Fibroblast of skin of back (primary cell): ENCODE results near the gene TGFB2.

Experiments
- DNase-seq: peaks from one replicate; pipeline ENCODE4 v3.0.0-alpha.2; 2013

Gene TGFB2

GRCh38 chr1:218392780-218393179 is 47.6 kb downstream of the TGFB2 start:
- no peak for DNase-seq

GRCh38 chr1:218394416-218394815 is 49.3 kb downstream of the TGFB2 start:
- DNase-seq: no peak

- no peak for DNase-seq
Observed at GRCh38 chr1:218394989-218395388, 49.9 kb downstream of the TGFB2 start.

- peak; percentile 19 for DNase-seq
Observed at GRCh38 chr1:218395916-218396315, 50.8 kb downstream of the TGFB2 start.

GRCh38 chr1:218397752-218398339 is 52.7 kb downstream of the TGFB2 start:
- DNase-seq: peak; percentile 13

GRCh38 chr1:218400624-218401023 is 55.5 kb downstream of the TGFB2 start:
- DNase-seq: no peak

GRCh38 chr1:218401441-218401997 is 56.4 kb downstream of the TGFB2 start:
- DNase-seq: no peak

- no peak for DNase-seq
Observed at GRCh38 chr1:218401998-218402785, 57.1 kb downstream of the TGFB2 start.

- DNase-seq: no peak
Observed at GRCh38 chr1:218402786-218403120, 57.6 kb downstream of the TGFB2 start.

GRCh38 chr1:218403300-218403699 is 58.2 kb downstream of the TGFB2 start:
- no peak for DNase-seq

- no peak for DNase-seq
Observed at GRCh38 chr1:218407630-218408029, 62.5 kb downstream of the TGFB2 start.

GRCh38 chr1:218408135-218408534 is 63.0 kb downstream of the TGFB2 start:
- DNase-seq: no peak

GRCh38 chr1:218408942-218409341 is 63.8 kb downstream of the TGFB2 start:
- DNase-seq: no peak

GRCh38 chr1:218409946-218410510 is 64.9 kb downstream of the TGFB2 start:
- DNase-seq: peak; percentile 35

- no peak for DNase-seq
Observed at GRCh38 chr1:218411101-218411500, 66.0 kb downstream of the TGFB2 start.

GRCh38 chr1:218412171-218412570 is 67.0 kb downstream of the TGFB2 start:
- peak; percentile 62 for DNase-seq

- no peak for DNase-seq
Observed at GRCh38 chr1:218413179-218413578, 68.0 kb downstream of the TGFB2 start.

GRCh38 chr1:218414060-218414728 is 69.1 kb downstream of the TGFB2 start:
- no peak for DNase-seq

- no peak for DNase-seq
Observed at GRCh38 chr1:218415726-218416125, 70.6 kb downstream of the TGFB2 start.

- DNase-seq: peak; percentile 82
Observed at GRCh38 chr1:218421531-218421930, 76.4 kb downstream of the TGFB2 start.

- no peak for DNase-seq
Observed at GRCh38 chr1:218424502-218424901, 79.4 kb downstream of the TGFB2 start.

GRCh38 chr1:218425647-218426342 is 80.7 kb downstream of the TGFB2 start:
- peak; percentile 52 for DNase-seq

GRCh38 chr1:218426343-218426657 is 81.2 kb downstream of the TGFB2 start:
- DNase-seq: no peak
